Measurements from ENCODE around the gene ACLY.
"Not testable (repeated sequence)": the region's sequence is repeated elsewhere in the genome, so short reads cannot be mapped to it uniquely, and the experiment has no call there.

ACLY gene

GRCh38 chr17:41939044-41939692 is 20.4 kb upstream of the ACLY start:
- no peak for DNase-seq

GRCh38 chr17:41937970-41938954 is 19.5 kb upstream of the ACLY start:
- no peak for DNase-seq

GRCh38 chr17:41935641-41936040 is 16.9 kb upstream of the ACLY start:
- no peak for DNase-seq

DNA sequence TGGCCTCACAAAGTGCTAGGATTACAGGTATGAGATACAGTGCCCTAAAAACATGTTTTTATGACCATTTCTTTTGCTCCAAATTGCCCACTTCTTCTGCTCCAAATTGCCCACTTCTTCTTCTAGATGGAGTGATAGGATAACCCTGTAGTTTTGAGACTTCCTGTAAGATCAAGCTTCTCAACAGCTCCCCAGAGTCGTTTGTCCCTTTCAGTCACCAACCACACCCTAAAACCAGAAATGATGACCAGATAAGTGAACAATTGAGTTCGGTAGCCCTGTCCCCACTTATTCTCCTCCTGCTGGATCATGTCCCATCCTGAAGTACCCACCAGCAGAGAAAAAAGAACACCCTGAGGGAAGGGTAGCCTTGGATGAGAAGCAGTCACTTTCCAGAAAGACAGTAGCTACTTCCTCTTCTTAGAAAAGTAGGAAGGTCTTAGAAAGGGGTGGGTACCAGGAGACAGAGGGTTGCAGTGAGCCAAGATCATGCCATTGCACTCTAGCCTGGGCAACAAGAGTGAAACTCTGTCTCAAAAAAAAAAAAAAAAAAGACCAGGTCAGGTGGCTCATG is 14.2 kb upstream of the ACLY start:
- no peak for DNase-seq

GRCh38 chr17:41931715-41932114 is 13.0 kb upstream of the ACLY start:
- not testable (repeated sequence) for DNase-seq

GRCh38 chr17:41930833-41931156 is 12.0 kb upstream of the ACLY start:
- not testable (repeated sequence) for DNase-seq

DNA sequence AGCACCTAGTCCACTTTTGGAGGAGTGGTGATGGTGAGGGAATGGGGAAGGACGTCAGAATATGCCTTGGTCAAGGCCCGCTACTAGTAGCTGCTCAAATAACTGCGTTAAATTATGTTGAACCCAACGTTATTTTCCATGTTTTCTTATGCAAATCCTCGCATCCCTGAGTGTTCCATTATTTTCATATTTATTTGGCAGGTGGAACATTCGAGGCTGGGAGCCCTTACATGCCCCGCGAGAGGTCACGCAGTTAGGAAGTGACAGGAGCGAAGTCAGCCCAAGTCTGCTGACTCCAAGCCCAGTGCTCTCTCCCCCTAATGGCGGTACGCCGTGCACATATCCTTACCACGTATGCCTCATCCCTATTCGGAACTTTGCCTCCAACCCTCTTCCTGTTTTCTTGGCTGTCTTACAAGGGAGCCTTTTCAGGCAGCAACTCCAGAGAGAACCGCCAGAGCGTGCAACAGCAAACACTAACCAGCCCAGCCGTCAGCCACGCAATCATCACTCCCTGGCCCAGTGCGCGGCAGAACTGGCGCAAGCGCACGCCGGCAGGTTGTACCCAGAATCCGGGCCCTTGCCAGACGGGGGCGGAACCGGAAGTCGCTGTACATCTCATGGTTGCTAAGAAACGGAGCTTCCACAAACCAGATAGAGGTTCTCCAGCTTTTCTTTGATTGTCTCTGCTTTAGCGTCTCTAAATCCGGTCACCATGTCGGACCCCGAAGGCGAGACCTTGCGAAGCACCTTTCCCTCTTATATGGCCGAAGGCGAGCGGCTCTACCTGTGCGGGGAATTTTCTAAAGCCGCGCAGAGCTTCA is 11.5 kb upstream of the ACLY start, which contains the start of gene ODAD4:
ODAD4 (plus strand) TSS at position 609 of the 824 bp plus-strand sequence; CDS start at position 716, 107 bp downstream.
- peak; percentile 92 to 95 for DNase-seq

DNA sequence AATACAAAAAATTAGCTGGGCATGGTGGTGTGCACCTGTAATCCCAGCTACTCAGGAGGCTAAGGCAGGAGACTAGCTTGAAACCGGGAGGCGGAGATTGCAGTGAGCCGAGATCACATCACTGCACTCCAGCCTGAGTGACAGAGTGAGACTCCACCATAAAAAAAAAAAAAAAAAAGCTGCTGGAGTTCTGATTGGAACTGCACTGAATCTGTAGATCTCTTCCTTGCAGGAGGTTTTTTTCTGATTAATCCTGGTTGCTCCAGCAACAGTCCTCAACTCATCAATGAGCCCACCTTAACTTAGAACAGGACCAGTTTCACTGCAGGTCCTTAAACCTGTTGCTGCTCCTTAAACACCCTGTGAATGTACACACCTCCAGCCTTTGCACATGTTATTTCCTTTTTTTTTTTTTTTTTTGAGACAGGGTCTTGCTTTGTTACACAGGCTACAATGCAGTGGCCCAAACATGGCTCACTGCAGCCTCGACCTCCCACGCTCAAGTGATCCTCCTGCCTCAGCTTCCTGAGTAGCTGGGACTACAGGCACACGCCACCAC is 10.0 kb upstream of the ACLY start:
- no peak for DNase-seq

DNA sequence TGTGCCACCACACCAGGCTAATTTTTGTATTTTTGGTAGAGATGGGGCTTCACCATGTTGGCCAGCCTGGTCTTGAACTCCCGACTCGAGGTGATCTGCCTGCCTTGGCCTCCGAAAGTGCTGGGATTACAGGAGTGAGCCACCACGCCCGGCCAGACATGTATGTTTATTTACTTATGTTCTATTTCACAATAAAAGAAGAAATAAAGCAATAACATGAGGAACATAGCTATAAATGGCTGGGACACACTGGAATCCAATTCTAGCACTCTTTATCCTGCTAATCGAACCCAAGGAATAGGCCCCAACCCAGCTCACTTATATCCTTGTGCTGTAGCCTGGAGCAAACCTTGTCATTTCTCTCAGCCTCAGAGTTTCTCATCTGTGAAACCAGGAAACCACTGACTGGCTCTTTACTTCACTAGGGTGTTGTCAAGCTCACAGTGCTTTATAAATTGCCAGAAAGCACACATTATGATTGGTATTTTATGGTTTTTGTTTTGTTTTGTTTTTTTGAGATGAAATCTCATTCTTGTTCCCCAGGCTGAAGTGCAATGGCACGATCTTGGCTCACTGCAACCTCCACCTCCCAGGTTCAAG is 7.3 kb upstream of the ACLY start:
- no peak for DNase-seq

- DNase-seq = no peak
Observed at GRCh38 chr17:41920580-41920955, 1.8 kb upstream of the ACLY start.

- no peak for DNase-seq
Observed at GRCh38 chr17:41919840-41920579, 1.3 kb upstream of the ACLY start.

DNA sequence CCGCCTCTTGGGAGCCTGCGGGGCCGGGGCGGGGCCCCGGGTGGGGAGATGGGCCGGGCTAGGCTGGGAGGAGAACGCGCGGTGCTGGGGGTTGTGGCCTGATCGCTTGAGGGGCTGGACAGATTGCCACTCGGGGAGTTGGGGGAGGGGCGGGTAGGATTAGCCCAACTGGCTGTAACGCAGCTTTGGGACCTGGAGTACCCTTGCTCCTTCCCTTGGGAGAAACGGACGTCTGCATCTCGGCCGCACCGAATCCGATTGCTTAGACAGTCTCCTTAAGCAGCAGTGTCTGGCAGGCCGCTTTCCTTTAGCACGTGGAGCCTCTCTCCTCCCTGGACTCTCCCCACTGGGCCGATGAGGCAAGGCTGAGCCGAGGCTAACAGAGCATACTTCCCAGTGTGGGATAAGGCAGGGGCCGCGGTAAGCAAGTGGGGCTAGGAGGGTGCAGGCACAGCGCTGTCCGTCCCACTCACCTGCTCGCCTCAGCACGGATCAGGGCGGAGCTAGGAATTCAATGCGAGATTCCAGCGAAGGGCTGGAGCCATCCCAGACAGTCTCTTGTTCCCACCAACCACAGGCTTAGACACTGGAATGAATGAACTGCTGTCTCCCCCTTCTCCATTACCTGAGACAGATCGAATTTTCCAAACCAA is 540 bp upstream of the ACLY start:
- no peak for DNase-seq

DNA sequence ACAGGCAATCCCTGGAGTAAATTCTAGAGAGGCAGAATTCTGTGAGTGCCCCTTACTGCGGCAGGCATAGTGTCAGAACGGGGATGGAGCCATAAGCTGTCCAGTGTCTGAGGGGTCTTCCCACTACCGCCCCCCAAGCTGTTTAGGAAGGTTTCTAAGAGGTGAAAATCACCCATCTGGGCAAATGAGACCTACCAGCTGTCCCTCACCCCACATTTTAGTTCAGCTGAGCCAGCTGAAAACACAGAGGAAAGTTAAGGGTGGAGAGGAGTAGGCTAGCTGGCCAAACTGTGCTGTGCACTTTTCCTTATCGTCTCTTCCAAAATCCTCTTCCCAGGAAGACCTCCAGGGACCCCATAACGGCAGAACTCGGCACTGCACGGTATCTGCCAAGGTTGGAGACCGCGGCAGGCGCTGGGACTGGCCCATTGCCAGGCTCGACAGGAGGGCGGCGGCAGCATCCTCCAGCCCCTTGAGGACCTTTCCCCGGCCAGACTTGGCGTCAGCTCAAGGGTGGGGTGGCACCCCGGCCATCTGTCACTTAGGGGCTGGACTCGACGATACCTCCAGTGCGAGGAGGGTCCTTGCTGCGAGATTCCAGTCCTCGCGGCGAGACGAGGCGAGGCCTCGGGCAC is 955 bp downstream of the ACLY start:
- DNase-seq = peak in 1 of 2 experiments; percentile 39

DNA sequence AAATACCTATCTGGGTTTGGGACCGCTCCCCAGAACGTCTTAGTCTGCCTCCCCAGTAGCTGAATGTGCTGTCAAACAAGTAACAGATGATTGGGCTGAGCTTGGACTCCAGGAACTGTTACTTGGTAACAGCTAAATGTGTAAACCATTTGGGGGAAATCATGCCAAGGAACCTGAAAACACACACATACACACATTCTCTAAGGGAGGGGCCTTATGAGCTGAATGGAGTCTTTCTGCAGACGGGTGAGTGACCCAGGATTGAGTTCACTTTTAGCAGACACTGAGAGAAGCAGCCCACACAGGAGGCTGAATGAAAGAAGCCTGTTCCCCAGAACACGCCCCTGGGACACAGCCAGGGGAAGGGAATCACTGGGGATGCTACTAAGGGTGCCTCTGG is 1.6 kb downstream of the ACLY start:
- DNase-seq = no peak

DNA sequence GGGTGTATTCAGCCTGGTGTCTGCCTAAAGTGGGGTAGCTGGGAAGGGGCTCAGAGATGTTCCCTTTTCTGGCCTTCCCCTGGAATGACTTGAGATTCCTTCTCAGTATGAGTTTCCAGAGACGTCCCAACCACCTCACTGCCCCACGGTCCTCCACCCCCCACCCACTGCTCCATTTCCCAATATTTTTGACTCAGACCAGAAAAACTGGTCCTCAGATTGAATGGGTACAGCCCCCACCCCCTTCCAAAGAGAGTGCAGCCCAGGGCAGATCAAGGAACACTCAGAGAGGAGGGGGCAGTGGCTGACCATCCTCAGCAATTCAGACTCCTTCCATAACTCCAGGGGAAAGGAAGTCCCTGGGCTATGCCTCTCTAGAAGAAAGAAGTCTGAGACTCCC is 3.2 kb downstream of the ACLY start:
- DNase-seq = no peak

DNA sequence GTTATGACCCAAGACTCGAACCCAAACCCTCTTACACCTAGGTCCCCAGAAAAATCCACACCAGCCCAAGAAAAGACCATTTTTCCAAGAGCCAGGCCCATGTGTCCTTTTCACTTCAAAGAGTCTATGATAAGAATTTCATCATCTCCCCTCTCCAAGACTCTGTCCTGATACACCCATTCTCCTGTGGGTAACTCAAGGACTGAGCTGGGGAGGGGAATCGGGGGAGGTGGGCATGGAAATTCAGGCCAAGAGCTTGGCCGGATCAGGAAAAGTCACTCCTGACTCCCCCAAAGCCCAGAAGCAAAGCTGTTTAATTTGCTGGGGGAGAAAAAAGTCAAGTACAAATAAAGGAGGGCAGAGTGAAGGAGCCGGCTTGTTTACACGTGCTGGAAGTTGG is 3.7 kb downstream of the ACLY start:
- no peak for DNase-seq

DNA sequence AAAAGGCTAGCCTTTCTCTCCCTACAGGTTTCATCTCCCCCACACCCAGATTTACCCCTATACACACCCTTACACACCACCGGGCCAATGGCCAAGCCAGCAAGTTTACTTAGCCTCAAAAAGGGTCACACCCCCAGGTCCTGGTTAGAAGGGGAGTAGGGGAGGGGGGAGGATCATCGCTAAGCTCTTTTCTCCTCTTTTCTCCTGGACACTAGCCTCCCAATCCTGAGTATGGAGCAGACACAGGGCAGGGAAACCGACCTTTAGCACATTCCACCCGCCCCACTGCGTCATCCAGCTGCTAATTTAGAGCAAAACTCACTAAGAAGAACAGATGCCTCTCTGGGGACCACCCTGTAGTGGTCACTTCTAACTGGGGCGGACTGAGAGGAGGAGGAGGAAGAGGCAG is 4.4 kb downstream of the ACLY start:
- no peak for DNase-seq

- DNase-seq = no peak
Observed at GRCh38 chr17:41913798-41914197, 5.0 kb downstream of the ACLY start.

DNA sequence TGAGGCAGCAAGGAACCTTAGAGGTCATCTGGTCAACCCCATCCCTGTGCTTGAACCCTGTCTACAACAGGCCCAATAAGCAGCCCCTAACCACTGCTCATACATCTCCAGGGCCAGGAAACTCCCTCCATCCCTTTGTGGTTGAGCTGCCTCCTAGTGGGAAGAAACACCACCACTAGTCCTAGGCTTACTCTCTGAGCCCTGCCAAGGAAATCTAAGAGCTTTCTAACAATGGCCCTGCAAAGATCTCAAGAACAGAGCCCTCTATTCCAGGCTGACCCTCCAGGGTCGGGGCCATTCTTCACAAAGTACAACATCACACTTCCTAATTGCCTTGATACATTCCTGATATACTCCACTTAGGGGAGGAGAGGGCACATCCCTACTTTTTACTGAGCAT is 5.8 kb downstream of the ACLY start:
- no peak for DNase-seq

GRCh38 chr17:41910701-41911391 is 7.9 kb downstream of the ACLY start:
- DNase-seq = no peak
